ENCODE data around the gene LYSMD1. TPM values are rescaled to one million over a fixed set of nuclear protein-coding genes. Genes with fewer than 3 reads are reported as not detected.
A peak's percentile ranks its signal among the peaks of the same experiment; 100 is the strongest.

Gene LYSMD1
- total RNA-seq, 1 donor from 2014 or later = 21.1 TPM

- Histone ChIP-seq H3K4me3 (no peak overlapping the region), H3K4me1 (peaks cover 16% of the 10 kb centered on the region), H3K27me3 (no peaks in the 10 kb centered on the region), H3K9me3 (no peaks in the 10 kb centered on the region), H3K36me3 (no peaks in the 10 kb centered on the region), H3K27ac (no peak overlapping the region)
- TF ChIP-seq CTCF (IDR thresholded peaks at IDR 0.05) (no peak), POLR2A (IDR thresholded peaks at IDR 0.05) (no peak), POLR2AphosphoS5 (IDR thresholded peaks at IDR 0.05; ENCODE audit: insufficient read depth in 1 of 2, low read depth in 1 of 2) (no peak)
- no peak for DNase-seq (ENCODE audit: extremely low spot score in 2 of 2)
- intact Hi-C loops (cut with DNase I) = no loop called here
Measured at GRCh38 chr1:151135433-151136385, 30.0 kb downstream of the LYSMD1 start.

GRCh38 chr1:151134991-151135390 lies 30.7 kb downstream of the LYSMD1 start:
- intact Hi-C loops (cut with DNase I) = no loop called here
- no peak overlapping the region for H3K27ac ChIP-seq
- no peak overlapping the region for H3K4me3 ChIP-seq
- DNase-seq (ENCODE audit: extremely low spot score in 2 of 2) = no peak
- no peaks in the 10 kb centered on the region for H3K9me3 ChIP-seq
- no peaks in the 10 kb centered on the region for H3K36me3 ChIP-seq
- no peak for TF ChIP-seq POLR2A (IDR thresholded peaks at IDR 0.05)
- TF ChIP-seq POLR2AphosphoS5 (IDR thresholded peaks at IDR 0.05; ENCODE audit: insufficient read depth in 1 of 2, low read depth in 1 of 2) = no peak
- peaks cover 19% of the 10 kb centered on the region for H3K4me1 ChIP-seq
- no peaks in the 10 kb centered on the region for H3K27me3 ChIP-seq

- TF ChIP-seq POLR2AphosphoS5 (IDR thresholded peaks at IDR 0.05; ENCODE audit: insufficient read depth in 1 of 2, low read depth in 1 of 2) (no peak), CTCF (IDR thresholded peaks at IDR 0.05) (no peak), POLR2A (IDR thresholded peaks at IDR 0.05) (no peak)
- DNase-seq (ENCODE audit: extremely low spot score in 2 of 2) = no peak
- intact Hi-C loops (cut with DNase I) = no loop called here
- Histone ChIP-seq H3K4me1 (peaks cover 19% of the 10 kb centered on the region), H3K9me3 (no peaks in the 10 kb centered on the region), H3K27me3 (no peaks in the 10 kb centered on the region), H3K27ac (no peak overlapping the region), H3K4me3 (no peak overlapping the region), H3K36me3 (no peaks in the 10 kb centered on the region)
Measured at GRCh38 chr1:151134396-151134795, 31.3 kb downstream of the LYSMD1 start.

- peak overlapping the region; percentile 71 for H3K27ac ChIP-seq
- no peak for DNase-seq (ENCODE audit: extremely low spot score in 2 of 2)
- peak overlapping the region; percentile 46 to 50 for H3K4me3 ChIP-seq
- no peaks in the 10 kb centered on the region for H3K36me3 ChIP-seq
- intact Hi-C loops (cut with DNase I) = no loop called here
- no peaks in the 10 kb centered on the region for H3K27me3 ChIP-seq
- no peaks in the 10 kb centered on the region for H3K9me3 ChIP-seq
- TF ChIP-seq POLR2A (IDR thresholded peaks at IDR 0.05) (no peak), POLR2AphosphoS5 (IDR thresholded peaks at IDR 0.05; ENCODE audit: insufficient read depth in 1 of 2, low read depth in 1 of 2) (no peak), CTCF (IDR thresholded peaks at IDR 0.05) (no peak)
- peaks cover 19% of the 10 kb centered on the region for H3K4me1 ChIP-seq
Measured at GRCh38 chr1:151133018-151133806, 32.5 kb downstream of the LYSMD1 start.

- intact Hi-C loops (cut with DNase I) = no loop called here
- Histone ChIP-seq H3K27me3 (no peaks in the 10 kb centered on the region), H3K4me1 (peaks cover 19% of the 10 kb centered on the region), H3K36me3 (no peaks in the 10 kb centered on the region), H3K9me3 (no peaks in the 10 kb centered on the region), H3K27ac (peak overlapping the region; percentile 71), H3K4me3 (peak overlapping the region; percentile 46 to 50)
- no peak for TF ChIP-seq POLR2A (IDR thresholded peaks at IDR 0.05)
- no peak for TF ChIP-seq POLR2AphosphoS5 (IDR thresholded peaks at IDR 0.05; ENCODE audit: insufficient read depth in 1 of 2, low read depth in 1 of 2)
- no peak for TF ChIP-seq CTCF (IDR thresholded peaks at IDR 0.05)
- DNase-seq (ENCODE audit: extremely low spot score in 2 of 2) = no peak
Measured at GRCh38 chr1:151132335-151133017, 33.2 kb downstream of the LYSMD1 start.
